Skin epidermis (tissue), 12 donors: ENCODE results near the gene KCNJ6.

Source experiments
- H3K27ac ChIP-seq, 21 experiments: fragments of 200-600 bp; sonication (generic) in 11 of 21; one replicate each; pipeline ENCODE4 v1.5.0; 2020; ENCODE audit warnings: mild to moderate bottlenecking in 3 of 21, inconsistent platforms in 2 of 21, moderate library complexity in 2 of 21
- H3K4me3 ChIP-seq, 7 experiments: fragments of 200-600 bp; sonication (generic) in 2 of 7; one replicate each; pipeline ENCODE4 v1.5.0; 2020; ENCODE audit warnings: inconsistent platforms in 2 of 7, mild to moderate bottlenecking in 2 of 7, moderate library complexity in 1 of 7

The KCNJ6 gene

GRCh38 chr21:37829447-37829846 lies 86.8 kb downstream of the KCNJ6 start:
- Histone ChIP-seq H3K4me3 (no peak overlapping the region), H3K27ac (peak overlapping the region in 1 of 21 experiments; percentile 44)

GRCh38 chr21:37828991-37829390 lies 87.3 kb downstream of the KCNJ6 start:
- H3K27ac ChIP-seq: peak overlapping the region in 1 of 21 experiments; percentile 44

DNA sequence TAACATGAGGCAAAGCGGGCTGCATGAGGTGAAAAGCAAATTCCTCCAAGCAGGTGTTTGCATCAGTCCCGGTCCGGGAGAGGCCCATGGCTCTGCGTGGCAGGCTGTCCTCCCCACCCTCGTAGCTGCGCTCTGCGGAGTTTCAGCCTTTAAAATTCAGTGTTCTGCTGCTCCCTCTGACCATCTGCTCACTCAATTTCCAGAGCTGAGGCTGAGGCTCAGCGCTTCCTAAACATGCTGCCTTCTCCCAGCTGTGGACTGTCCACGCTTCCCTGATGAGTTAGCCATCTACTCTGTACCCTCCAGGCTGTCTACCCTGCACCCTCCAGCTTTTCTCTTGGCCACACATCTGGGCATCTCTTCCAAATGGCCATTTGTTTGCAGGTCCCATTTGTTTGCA lies 87.7 kb downstream of the KCNJ6 start:
- Histone ChIP-seq H3K4me3 (no peak overlapping the region), H3K27ac (no peak overlapping the region)

More at GRCh38 chr21:37828991-37829390, 87.3 kb downstream of the KCNJ6 start:
- no peak overlapping the region for H3K4me3 ChIP-seq

GRCh38 chr21:37827913-37828312 lies 88.3 kb downstream of the KCNJ6 start:
- H3K4me3 ChIP-seq: no peak overlapping the region
- H3K27ac ChIP-seq: no peak overlapping the region

DNA sequence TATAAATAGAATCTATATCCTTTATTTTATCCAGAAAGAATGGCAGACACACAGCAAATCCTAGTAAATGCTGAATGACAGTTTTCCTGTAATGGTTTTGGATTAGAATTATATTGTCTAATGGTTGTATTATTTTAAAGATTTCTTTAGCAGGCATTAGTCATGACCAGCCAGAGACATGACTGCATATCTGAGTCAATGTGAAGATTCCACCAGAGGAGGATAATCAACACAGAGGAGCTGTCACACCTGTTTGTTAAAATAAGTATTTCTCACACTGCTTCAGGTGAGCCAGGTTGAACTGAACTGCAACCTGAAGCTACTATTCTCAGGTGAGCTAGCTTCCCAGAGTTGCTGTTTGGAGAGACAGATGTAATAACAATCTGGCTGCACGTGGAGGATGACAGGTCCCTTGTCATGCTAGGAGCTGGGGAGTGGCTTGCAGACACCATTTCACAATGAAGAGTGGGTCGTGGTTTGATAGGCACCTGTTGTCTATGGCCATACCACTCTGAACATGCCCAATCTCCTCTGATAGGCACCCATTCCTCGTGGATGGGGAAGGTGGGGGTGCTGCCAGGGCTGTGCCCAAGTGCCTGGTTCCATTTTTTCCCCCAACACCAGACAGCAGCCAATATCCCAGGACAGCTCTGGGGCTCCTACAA lies 94.3 kb downstream of the KCNJ6 start:
- H3K27ac ChIP-seq: no peak overlapping the region
- H3K4me3 ChIP-seq: no peak overlapping the region

DNA sequence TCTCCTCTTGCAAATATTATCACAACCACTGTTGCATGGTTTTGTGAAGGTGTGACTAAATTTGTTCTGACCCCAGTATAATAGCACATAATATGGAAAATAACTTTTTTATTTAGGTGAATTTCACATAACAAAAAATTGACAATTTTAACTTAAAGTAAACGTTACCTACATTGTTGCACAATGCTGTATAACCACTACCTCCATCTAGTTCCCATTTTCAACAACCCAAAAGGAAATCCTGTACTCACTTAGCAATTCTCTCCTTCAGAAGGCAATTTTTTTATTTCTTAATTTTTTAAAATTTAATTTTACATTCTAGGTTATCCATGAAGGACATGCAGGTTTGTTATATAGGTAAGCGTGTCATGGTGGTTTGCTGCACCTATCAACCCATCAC lies 95.2 kb downstream of the KCNJ6 start:
- H3K27ac ChIP-seq: no peak overlapping the region
- no peak overlapping the region for H3K4me3 ChIP-seq

- Histone ChIP-seq H3K4me3 (no peak overlapping the region), H3K27ac (no peak overlapping the region)
These were observed 96.9 kb downstream of the KCNJ6 start for GRCh38 chr21:37819372-37819771.

GRCh38 chr21:37817242-37817641 lies 99.0 kb downstream of the KCNJ6 start:
- Histone ChIP-seq H3K4me3 (no peak overlapping the region), H3K27ac (no peak overlapping the region)

DNA sequence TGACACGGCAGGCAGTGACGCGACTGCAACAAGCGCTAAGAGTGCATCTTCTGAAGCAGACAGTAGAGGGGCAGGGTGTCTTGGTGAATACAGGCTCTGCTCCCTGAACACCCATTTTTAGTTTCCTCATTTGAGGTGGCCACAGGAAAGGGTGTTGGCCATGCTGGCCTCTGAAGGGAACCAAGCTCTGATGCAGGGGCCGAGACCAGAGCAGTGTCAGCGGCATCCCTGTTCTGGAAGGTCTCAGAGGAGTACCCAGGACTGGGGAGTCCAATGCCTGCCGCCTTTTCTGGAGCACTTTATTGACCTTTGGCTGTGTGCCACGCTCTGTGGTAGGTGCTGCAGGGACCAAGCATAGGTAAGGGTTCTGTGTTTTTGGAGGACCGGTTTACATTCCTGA lies 100.4 kb downstream of the KCNJ6 start:
- Histone ChIP-seq H3K4me3 (no peak overlapping the region), H3K27ac (no peak overlapping the region)

GRCh38 chr21:37811711-37812110 lies 104.5 kb downstream of the KCNJ6 start:
- Histone ChIP-seq H3K4me3 (no peak overlapping the region), H3K27ac (no peak overlapping the region)

- no peak overlapping the region for H3K27ac ChIP-seq
- no peak overlapping the region for H3K4me3 ChIP-seq
These were observed 108.0 kb downstream of the KCNJ6 start for GRCh38 chr21:37808261-37808660.

DNA sequence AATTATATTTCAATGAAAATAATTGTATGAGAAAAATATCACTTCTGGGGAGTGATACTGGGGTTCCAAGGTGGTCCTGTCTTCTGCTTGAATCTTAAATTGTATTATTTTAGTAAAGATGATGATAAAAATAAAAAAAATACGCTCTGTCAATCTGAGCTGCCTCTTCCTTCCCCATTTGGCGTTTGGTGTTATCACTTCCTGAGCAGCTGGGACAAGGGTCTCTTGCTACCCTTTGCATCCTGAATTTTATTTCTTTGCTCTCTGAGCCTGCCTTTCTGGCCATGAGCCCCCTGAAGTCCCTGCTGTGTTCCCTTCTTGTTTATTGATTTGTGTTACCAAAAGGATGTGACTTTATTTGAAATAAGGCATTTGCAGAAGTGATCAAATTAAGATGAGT lies 111.0 kb downstream of the KCNJ6 start:
- no peak overlapping the region for H3K4me3 ChIP-seq
- no peak overlapping the region for H3K27ac ChIP-seq

DNA sequence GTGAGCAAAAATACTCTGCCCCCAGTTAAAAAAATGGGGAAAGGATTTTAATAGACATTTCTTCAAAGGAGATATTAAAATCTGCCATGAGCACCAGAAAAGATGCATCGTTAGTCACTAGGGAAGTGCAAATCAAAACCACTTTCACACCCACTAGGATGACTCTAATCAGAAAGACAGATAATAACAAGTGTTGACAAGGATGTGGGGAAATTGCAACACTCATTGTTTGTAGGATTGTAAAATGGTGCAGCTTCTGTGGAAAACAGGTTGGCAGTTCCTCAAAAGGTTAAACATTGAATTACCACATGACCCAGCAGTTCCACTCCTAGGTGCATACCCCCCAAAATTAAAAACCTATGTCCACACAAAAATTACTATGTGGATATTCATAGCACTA lies 112.3 kb downstream of the KCNJ6 start:
- no peak overlapping the region for H3K4me3 ChIP-seq
- no peak overlapping the region for H3K27ac ChIP-seq

- no peak overlapping the region for H3K4me3 ChIP-seq
- no peak overlapping the region for H3K27ac ChIP-seq
These were observed 113.1 kb downstream of the KCNJ6 start for GRCh38 chr21:37803101-37803651.

- Histone ChIP-seq H3K27ac (no peak overlapping the region), H3K4me3 (no peak overlapping the region)
These were observed 115.7 kb downstream of the KCNJ6 start for GRCh38 chr21:37800456-37801061.

- no peak overlapping the region for H3K4me3 ChIP-seq
These were observed 116.2 kb downstream of the KCNJ6 start for GRCh38 chr21:37800057-37800455.

DNA sequence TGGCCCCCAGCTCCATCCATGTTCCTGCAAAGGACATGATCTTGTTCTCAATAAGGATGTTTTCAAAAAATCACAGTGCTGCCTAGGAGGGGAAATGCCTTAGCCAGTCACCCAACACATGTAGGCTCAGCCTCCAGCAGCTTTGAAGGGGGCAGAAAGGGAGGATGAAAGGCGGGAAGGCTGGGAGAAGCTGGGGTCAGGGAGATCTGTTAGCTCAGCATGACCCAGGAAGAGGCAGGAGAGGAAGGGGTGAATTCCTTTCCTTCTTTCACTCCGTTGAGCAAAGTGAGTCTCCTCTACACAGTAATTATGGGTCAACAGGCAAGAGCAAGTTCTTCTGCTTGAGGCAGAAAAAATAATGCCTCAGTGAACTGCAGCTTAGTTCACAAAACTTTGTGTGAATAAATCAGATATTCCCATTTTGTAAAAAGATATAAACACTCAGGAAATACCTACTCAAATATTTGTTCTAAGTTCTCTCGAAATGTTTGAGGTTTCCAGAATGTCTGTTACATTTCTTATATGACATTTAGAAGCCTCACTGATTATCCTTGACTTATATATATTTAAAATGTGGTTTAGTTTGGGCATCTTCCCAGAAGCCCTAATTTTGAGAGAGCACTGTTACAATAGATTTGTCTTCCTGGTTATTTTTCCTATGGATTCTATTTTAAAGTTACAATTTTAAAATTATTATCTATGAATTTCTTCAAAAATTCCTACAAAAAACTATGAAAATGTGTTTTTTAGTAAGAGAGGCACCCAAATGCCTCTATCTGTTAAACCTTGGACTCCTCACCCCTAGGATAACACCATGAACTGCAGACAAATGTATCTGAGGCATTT lies 116.8 kb downstream of the KCNJ6 start:
- Histone ChIP-seq H3K4me3 (no peak overlapping the region), H3K27ac (no peak overlapping the region)

More at GRCh38 chr21:37800057-37800455, 116.2 kb downstream of the KCNJ6 start:
- no peak overlapping the region for H3K27ac ChIP-seq

GRCh38 chr21:37797403-37797802 lies 118.9 kb downstream of the KCNJ6 start:
- H3K4me3 ChIP-seq: no peak overlapping the region
- H3K27ac ChIP-seq: no peak overlapping the region

DNA sequence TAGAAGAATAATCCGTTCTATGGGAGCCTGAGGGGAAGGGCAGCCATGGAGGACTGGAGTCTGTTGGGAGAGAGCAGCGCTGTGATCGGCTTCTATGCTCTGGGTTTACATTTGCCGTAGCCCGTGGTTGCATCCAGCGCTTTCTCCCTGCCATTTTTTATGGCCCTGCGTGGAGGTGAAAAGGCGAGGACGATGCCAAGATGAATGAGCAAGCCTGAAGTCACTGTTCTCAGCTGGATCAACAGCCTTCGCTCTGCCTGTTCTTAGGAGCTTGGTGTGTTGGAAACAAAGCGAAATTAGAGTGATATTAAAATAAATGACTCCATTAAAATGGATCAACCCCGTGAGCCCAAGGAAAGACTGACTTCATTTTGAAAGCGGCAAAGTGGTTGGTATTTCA lies 120.2 kb downstream of the KCNJ6 start:
- Histone ChIP-seq H3K27ac (no peak overlapping the region), H3K4me3 (no peak overlapping the region)

GRCh38 chr21:37793660-37794059 lies 122.6 kb downstream of the KCNJ6 start:
- H3K27ac ChIP-seq: no peak overlapping the region

DNA sequence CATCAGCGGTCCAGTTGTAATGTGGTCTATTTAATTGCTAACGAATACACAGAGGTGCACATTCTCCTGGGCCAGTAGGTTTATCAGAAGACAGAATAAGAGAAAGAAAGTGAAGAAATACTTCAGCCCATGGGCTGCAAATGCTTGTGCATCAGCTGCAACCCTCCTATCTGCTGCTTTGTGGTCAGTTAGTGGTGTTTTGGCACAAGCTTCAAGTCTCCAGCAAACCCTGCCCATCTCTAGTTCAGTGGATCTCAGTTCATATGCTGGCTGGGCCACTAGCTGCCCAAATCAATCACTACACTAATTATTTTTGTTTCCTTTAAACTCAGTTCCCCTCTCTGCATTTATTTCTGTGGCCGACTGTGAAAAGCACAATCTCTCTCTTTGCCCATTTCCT lies 124.2 kb downstream of the KCNJ6 start:
- no peak overlapping the region for H3K4me3 ChIP-seq
- no peak overlapping the region for H3K27ac ChIP-seq

More at GRCh38 chr21:37793660-37794059, 122.6 kb downstream of the KCNJ6 start:
- H3K4me3 ChIP-seq: no peak overlapping the region
